HEK293 (cell line): Measurements from ENCODE around the gene UCMA.

Source experiments
- CTCF ChIA-PET: fragments of 350-600 bp; formaldehyde crosslinking; extraction: SDS; loops from one replicate; lab custom pipeline; 2021; ENCODE audit warnings: antibody characterized with exemption; lab: Yijun Ruan, JAX
- POLR2A ChIA-PET: fragments of 300-600 bp; formaldehyde crosslinking; extraction: SDS; loops from one replicate; lab custom pipeline; 2020; ENCODE audit warnings: antibody characterized with exemption, inconsistent platforms; lab: Yijun Ruan, JAX
- H3K27ac ChIP-seq: fragments of 200-500 bp; sonication (Bioruptor generic); 2 replicates; pipeline ENCODE4 v1.5.1; 2014; ENCODE audit warnings: low read depth, low read length, control low read depth, inconsistent platforms; ENCODE audit errors: extremely low read depth
- H3K36me3 ChIP-seq, 2 experiments: fragments of 200-500 bp in 1 of 2; sonication (Bioruptor generic) in 1 of 2; 1 replicate in 1 of 2; 2 replicates in 1 of 2; pipeline ENCODE4 v1.5.1; 2014 to 2017; ENCODE audit warnings: inconsistent platforms in 2 of 2, low read length in 2 of 2; ENCODE audit not compliant: control insufficient read depth in 2 of 2, insufficient read depth in 1 of 2
- H3K4me1 ChIP-seq: fragments of 200-500 bp; sonication (Bioruptor generic); 2 replicates; pipeline ENCODE4 v1.5.1; 2014; ENCODE audit warnings: mild to moderate bottlenecking, low read length, inconsistent platforms; ENCODE audit not compliant: control insufficient read depth, insufficient read depth
- H3K4me3 ChIP-seq: 2 replicates; pipeline ENCODE4 v1.5.1; 2011; ENCODE audit warnings: low read depth, mild to moderate bottlenecking, control low read depth, low read length, moderate library complexity
- H3K9me3 ChIP-seq: fragments of 200-500 bp; sonication (Bioruptor generic); 2 replicates; pipeline ENCODE4 v1.5.1; 2014; ENCODE audit warnings: low read depth, low read length, inconsistent platforms; ENCODE audit not compliant: control insufficient read depth, insufficient read depth
- HOXC10 ChIP-seq: sonication (generic); formaldehyde crosslinking; IDR thresholded peaks from 2 replicates; pipeline ENCODE4 v1.8.1; 2023; ENCODE audit warnings: mild to moderate bottlenecking, missing genetic modification reagents
- KLF16 ChIP-seq: fragments of 450-650 bp; formaldehyde crosslinking; IDR thresholded peaks from 2 replicates; pipeline ENCODE4 v1.5.1; 2017; ENCODE audit warnings: missing biosample characterization, missing genetic modification characterization
- WT1 ChIP-seq: fragments of 450-650 bp; formaldehyde crosslinking; IDR thresholded peaks from 2 replicates; pipeline ENCODE4 v1.5.1; 2016; ENCODE audit warnings: missing biosample characterization, missing genetic modification characterization
- YY1 ChIP-seq: fragments of 450-650 bp; formaldehyde crosslinking; IDR thresholded peaks from 2 replicates; pipeline ENCODE4 v1.5.1; 2018; ENCODE audit warnings: missing biosample characterization, missing genetic modification characterization
- ZBTB20 ChIP-seq: fragments of 450-650 bp; formaldehyde crosslinking; IDR thresholded peaks from 2 replicates; pipeline ENCODE4 v1.5.1; 2016; ENCODE audit warnings: missing biosample characterization, missing genetic modification characterization
- ZBTB21 ChIP-seq: fragments of 450-650 bp; formaldehyde crosslinking; IDR thresholded peaks from 2 replicates; pipeline ENCODE4 v1.5.1; 2017; ENCODE audit warnings: missing biosample characterization, missing genetic modification characterization
- ZNF146 ChIP-seq: fragments of 450-650 bp; formaldehyde crosslinking; IDR thresholded peaks from 2 replicates; pipeline ENCODE4 v1.5.1; 2016; ENCODE audit warnings: missing biosample characterization, missing genetic modification characterization
- ZNF169 ChIP-seq: fragments of 450-650 bp; formaldehyde crosslinking; IDR thresholded peaks from 2 replicates; pipeline ENCODE4 v1.5.1; 2016; ENCODE audit warnings: missing biosample characterization, missing genetic modification characterization
- ZNF174 ChIP-seq: fragments of 450-650 bp; formaldehyde crosslinking; IDR thresholded peaks from 2 replicates; pipeline ENCODE4 v1.5.0; 2017; ENCODE audit warnings: missing biosample characterization, mild to moderate bottlenecking, missing genetic modification characterization
- ZNF184 ChIP-seq: fragments of 450-650 bp; IDR thresholded peaks from 2 replicates; pipeline ENCODE4 v1.5.1; 2018; ENCODE audit warnings: missing biosample characterization, mild to moderate bottlenecking, missing genetic modification characterization
- ZNF211 ChIP-seq: fragments of 450-650 bp; formaldehyde crosslinking; IDR thresholded peaks from 2 replicates; pipeline ENCODE4 v1.5.1; 2016; ENCODE audit warnings: low read depth, missing biosample characterization, missing genetic modification characterization
- ZNF24 ChIP-seq: fragments of 450-650 bp; formaldehyde crosslinking; IDR thresholded peaks from 2 replicates; pipeline ENCODE4 v1.5.1; 2016; ENCODE audit warnings: missing biosample characterization, missing genetic modification characterization
- ZNF248 ChIP-seq: fragments of 450-650 bp; formaldehyde crosslinking; IDR thresholded peaks from 2 replicates; pipeline ENCODE4 v1.5.1; 2017; ENCODE audit warnings: missing biosample characterization, missing genetic modification characterization
- ZNF302 ChIP-seq: fragments of 450-650 bp; formaldehyde crosslinking; IDR thresholded peaks from 2 replicates; pipeline ENCODE4 v1.5.1; 2016; ENCODE audit warnings: missing biosample characterization, missing genetic modification characterization, low read depth
- ZNF311 ChIP-seq: fragments of 450-650 bp; formaldehyde crosslinking; IDR thresholded peaks from 2 replicates; pipeline ENCODE4 v1.5.1; 2017; ENCODE audit warnings: missing biosample characterization, missing genetic modification characterization, borderline replicate concordance
- ZNF324 ChIP-seq: fragments of 450-650 bp; formaldehyde crosslinking; IDR thresholded peaks from 2 replicates; pipeline ENCODE4 v1.5.1; 2016; ENCODE audit warnings: missing biosample characterization, missing genetic modification characterization
- ZNF350 ChIP-seq: fragments of 450-650 bp; formaldehyde crosslinking; IDR thresholded peaks from 2 replicates; pipeline ENCODE4 v1.5.0; 2017; ENCODE audit warnings: missing biosample characterization, mild to moderate bottlenecking, missing genetic modification characterization
- ZNF510 ChIP-seq: fragments of 450-650 bp; formaldehyde crosslinking; IDR thresholded peaks from 2 replicates; pipeline ENCODE4 v1.5.1; 2018; ENCODE audit warnings: mild to moderate bottlenecking, missing genetic modification characterization, missing biosample characterization; ENCODE audit not compliant: insufficient replicate concordance
- ZNF530 ChIP-seq: fragments of 450-650 bp; formaldehyde crosslinking; IDR thresholded peaks from 2 replicates; pipeline ENCODE4 v1.5.1; 2016; ENCODE audit warnings: low read depth, missing biosample characterization, missing genetic modification characterization
- ZNF548 ChIP-seq: fragments of 450-650 bp; formaldehyde crosslinking; IDR thresholded peaks from 2 replicates; pipeline ENCODE4 v1.5.1; 2016; ENCODE audit warnings: missing biosample characterization, missing genetic modification characterization
- ZNF558 ChIP-seq: fragments of 450-650 bp; formaldehyde crosslinking; IDR thresholded peaks from 2 replicates; pipeline ENCODE4 v1.5.1; 2016; ENCODE audit warnings: missing biosample characterization, missing genetic modification characterization
- ZNF623 ChIP-seq: fragments of 450-650 bp; formaldehyde crosslinking; IDR thresholded peaks from 2 replicates; pipeline ENCODE4 v1.5.1; 2016; ENCODE audit warnings: missing biosample characterization, missing genetic modification characterization
- ZNF624 ChIP-seq: fragments of 450-650 bp; formaldehyde crosslinking; IDR thresholded peaks from 2 replicates; pipeline ENCODE4 v1.5.1; 2017; ENCODE audit warnings: missing biosample characterization, missing genetic modification characterization
- ZNF629 ChIP-seq: fragments of 450-650 bp; formaldehyde crosslinking; IDR thresholded peaks from 2 replicates; pipeline ENCODE4 v1.5.1; 2017; ENCODE audit warnings: missing biosample characterization, missing genetic modification characterization
- ZNF791 ChIP-seq: fragments of 450-650 bp; formaldehyde crosslinking; IDR thresholded peaks from 2 replicates; pipeline ENCODE4 v1.5.1; 2016; ENCODE audit warnings: missing biosample characterization, missing genetic modification characterization
- ZNF830 ChIP-seq: fragments of 450-650 bp; IDR thresholded peaks from 2 replicates; pipeline ENCODE4 v1.5.0; 2018; ENCODE audit warnings: missing biosample characterization, missing genetic modification characterization, low read depth, mild to moderate bottlenecking, moderate library complexity
- TF ChIP-seq, protein P1 (sequence below): fragments of 450-650 bp; formaldehyde crosslinking; IDR thresholded peaks from 2 replicates; pipeline ENCODE4 v1.5.1; 2017; ENCODE audit warnings: missing biosample characterization, missing genetic modification characterization
- TF ChIP-seq, protein P2 (sequence below): fragments of 450-650 bp; formaldehyde crosslinking; IDR thresholded peaks from 2 replicates; pipeline ENCODE4 v1.5.1; 2016; ENCODE audit warnings: missing biosample characterization, missing genetic modification characterization
- TF ChIP-seq, protein P3 (sequence below): fragments of 450-650 bp; formaldehyde crosslinking; IDR thresholded peaks from 2 replicates; pipeline ENCODE4 v1.5.1; 2016; ENCODE audit warnings: missing biosample characterization, missing genetic modification characterization
- TF ChIP-seq, protein P4 (sequence below): fragments of 450-650 bp; formaldehyde crosslinking; IDR thresholded peaks from 2 replicates; pipeline ENCODE4 v1.5.1; 2016; ENCODE audit warnings: missing biosample characterization, missing genetic modification characterization, low read depth

UCMA gene

DNA sequence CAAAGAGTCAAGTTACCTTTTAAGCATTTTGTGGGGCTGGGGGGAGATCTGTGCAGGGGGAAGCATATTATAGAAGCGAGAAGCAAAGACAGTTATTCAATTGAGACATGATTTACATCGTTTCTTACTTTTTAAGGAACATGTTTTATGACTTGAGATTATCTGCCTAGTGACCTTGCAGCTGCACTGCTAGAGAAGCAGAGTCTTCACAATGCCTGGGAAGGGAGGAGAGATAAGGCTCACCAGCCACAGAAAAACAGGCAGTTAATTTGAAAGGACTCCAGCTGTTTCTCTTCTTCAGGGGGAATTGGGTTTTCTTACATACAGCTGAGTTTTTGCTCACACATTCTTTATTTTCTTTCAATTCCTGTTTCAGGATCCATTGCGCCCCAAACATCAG lies 34.7 kb upstream of the UCMA start:
- no peak overlapping the region for H3K4me3 ChIP-seq
- H3K4me1 ChIP-seq: no peaks in the 10 kb centered on the region
- CTCF ChIA-PET: no interaction called here
- POLR2A ChIA-PET: no interaction called here
- TF ChIP-seq WT1 (tag by site-specific recombination): no peak
- TF ChIP-seq ZNF324 (tag by site-specific recombination): no peak
- TF ChIP-seq ZNF211: no peak
- TF ChIP-seq, protein P1, sequence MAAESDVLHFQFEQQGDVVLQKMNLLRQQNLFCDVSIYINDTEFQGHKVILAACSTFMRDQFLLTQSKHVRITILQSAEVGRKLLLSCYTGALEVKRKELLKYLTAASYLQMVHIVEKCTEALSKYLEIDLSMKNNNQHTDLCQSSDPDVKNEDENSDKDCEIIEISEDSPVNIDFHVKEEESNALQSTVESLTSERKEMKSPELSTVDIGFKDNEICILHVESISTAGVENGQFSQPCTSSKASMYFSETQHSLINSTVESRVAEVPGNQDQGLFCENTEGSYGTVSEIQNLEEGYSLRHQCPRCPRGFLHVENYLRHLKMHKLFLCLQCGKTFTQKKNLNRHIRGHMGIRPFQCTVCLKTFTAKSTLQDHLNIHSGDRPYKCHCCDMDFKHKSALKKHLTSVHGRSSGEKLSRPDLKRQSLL (tag by site-specific recombination): no peak
- TF ChIP-seq ZBTB20 (tag by site-specific recombination): no peak
- no peak for TF ChIP-seq ZNF248 (tag by site-specific recombination)
- TF ChIP-seq ZNF530 (tag by site-specific recombination): no peak
- no peak for TF ChIP-seq ZNF169 (tag by site-specific recombination)
- no peak for TF ChIP-seq ZNF791
- no peak for TF ChIP-seq ZNF624 (tag by site-specific recombination)
- no peak for TF ChIP-seq YY1 (tag by site-specific recombination)
- no peaks in the 10 kb centered on the region for H3K36me3 ChIP-seq
- H3K27ac ChIP-seq: no peak overlapping the region
- no peaks in the 10 kb centered on the region for H3K9me3 ChIP-seq

DNA sequence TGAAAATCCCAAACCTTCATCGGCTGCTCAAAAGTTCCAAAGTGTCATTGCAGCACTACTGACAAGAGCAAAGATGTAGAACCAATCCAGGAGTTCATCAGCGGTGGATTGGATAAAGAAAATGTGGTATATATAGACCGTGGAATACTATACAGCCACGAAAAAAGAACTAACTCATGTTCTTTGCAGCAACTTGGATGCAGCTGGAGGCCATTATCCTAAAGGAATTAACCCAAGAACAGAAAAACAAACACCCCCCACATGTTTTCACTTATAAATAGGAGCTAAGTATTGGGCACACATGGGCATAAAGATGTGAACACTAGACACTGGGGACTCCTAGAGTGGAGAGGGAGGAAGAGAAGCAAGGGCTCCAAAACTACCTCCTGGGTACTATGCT lies 34.1 kb upstream of the UCMA start:
- no peaks in the 10 kb centered on the region for H3K9me3 ChIP-seq
- H3K4me1 ChIP-seq: no peaks in the 10 kb centered on the region
- TF ChIP-seq ZNF548 (tag by site-specific recombination) (no peak), ZNF510 (tag by site-specific recombination) (no peak), ZNF146 (tag by site-specific recombination) (peak; percentile 78), ZNF530 (tag by site-specific recombination) (no peak), ZNF184 (tag by site-specific recombination) (no peak), ZNF629 (tag by site-specific recombination) (no peak), ZNF350 (tag by site-specific recombination) (no peak)
- TF ChIP-seq, protein P2, sequence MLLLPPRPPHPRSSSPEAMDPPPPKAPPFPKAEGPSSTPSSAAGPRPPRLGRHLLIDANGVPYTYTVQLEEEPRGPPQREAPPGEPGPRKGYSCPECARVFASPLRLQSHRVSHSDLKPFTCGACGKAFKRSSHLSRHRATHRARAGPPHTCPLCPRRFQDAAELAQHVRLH (tag by site-specific recombination): 0 out of 2 replicates have a peak, but pooled peaks have one; percentile 42
- POLR2A ChIA-PET: no interaction called here
- no peak overlapping the region for H3K27ac ChIP-seq
- H3K36me3 ChIP-seq: no peaks in the 10 kb centered on the region
- CTCF ChIA-PET: interaction anchor here (0.5 kb wide), 1 partner anchor 686 kb away, joined by 3 read pairs; no protein-coding TSS in a partner anchor
- no peak overlapping the region for H3K4me3 ChIP-seq

DNA sequence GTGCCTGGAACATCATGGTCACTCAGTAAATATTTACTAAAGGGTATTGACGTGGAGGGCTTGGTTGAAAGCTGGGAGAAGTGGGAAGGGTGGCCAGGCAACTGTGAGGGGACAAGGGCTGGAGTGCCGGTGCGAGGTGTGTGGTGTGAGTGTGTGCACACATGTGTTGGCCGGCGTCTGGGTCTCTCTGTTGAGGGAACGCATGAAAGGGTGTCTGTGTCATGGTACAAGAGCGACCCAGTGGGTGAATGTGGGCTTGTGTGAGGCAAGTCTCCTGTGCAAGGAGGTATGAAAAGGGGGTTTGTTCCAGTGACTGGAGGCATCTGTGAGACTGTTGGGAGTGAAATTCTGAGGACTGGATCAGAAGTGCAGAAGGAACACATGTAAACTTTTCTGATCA lies 29.4 kb upstream of the UCMA start:
- Histone ChIP-seq H3K9me3 (no peaks in the 10 kb centered on the region), H3K4me3 (no peak overlapping the region), H3K27ac (no peak overlapping the region), H3K36me3 (no peaks in the 10 kb centered on the region), H3K4me1 (no peaks in the 10 kb centered on the region)
- ChIA-PET POLR2A (no interaction called here), CTCF (no interaction called here)
- TF ChIP-seq ZNF184 (tag by site-specific recombination) (no peak), ZNF623 (tag by site-specific recombination) (no peak), ZNF558 (tag by site-specific recombination) (no peak), ZNF24 (tag by site-specific recombination) (no peak), ZNF302 (tag by site-specific recombination) (no peak), ZNF174 (tag by site-specific recombination) (no peak), KLF16 (tag by site-specific recombination) (no peak), ZNF311 (no peak), HOXC10 (no peak), ZBTB21 (tag by site-specific recombination) (no peak), ZNF830 (tag by site-specific recombination) (no peak)
- TF ChIP-seq, protein P3, sequence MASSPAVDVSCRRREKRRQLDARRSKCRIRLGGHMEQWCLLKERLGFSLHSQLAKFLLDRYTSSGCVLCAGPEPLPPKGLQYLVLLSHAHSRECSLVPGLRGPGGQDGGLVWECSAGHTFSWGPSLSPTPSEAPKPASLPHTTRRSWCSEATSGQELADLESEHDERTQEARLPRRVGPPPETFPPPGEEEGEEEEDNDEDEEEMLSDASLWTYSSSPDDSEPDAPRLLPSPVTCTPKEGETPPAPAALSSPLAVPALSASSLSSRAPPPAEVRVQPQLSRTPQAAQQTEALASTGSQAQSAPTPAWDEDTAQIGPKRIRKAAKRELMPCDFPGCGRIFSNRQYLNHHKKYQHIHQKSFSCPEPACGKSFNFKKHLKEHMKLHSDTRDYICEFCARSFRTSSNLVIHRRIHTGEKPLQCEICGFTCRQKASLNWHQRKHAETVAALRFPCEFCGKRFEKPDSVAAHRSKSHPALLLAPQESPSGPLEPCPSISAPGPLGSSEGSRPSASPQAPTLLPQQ (tag by site-specific recombination): no peak
- TF ChIP-seq, protein P4, sequence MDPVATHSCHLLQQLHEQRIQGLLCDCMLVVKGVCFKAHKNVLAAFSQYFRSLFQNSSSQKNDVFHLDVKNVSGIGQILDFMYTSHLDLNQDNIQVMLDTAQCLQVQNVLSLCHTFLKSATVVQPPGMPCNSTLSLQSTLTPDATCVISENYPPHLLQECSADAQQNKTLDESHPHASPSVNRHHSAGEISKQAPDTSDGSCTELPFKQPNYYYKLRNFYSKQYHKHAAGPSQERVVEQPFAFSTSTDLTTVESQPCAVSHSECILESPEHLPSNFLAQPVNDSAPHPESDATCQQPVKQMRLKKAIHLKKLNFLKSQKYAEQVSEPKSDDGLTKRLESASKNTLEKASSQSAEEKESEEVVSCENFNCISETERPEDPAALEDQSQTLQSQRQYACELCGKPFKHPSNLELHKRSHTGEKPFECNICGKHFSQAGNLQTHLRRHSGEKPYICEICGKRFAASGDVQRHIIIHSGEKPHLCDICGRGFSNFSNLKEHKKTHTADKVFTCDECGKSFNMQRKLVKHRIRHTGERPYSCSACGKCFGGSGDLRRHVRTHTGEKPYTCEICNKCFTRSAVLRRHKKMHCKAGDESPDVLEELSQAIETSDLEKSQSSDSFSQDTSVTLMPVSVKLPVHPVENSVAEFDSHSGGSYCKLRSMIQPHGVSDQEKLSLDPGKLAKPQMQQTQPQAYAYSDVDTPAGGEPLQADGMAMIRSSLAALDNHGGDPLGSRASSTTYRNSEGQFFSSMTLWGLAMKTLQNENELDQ (tag by site-specific recombination): no peak
